Fibroblast of mammary gland (primary cell): ENCODE data around the gene RPSA.
A peak's percentile ranks its signal among the peaks of the same experiment; 100 is the strongest.

Experiments
- DNase-seq: peaks from one replicate; pipeline ENCODE4 v3.0.0-alpha.2; 2010; ENCODE audit warnings: low read depth
- H3K4me3 ChIP-seq: 2 replicates; pipeline ENCODE4 v1.5.1; 2011; ENCODE audit warnings: low read depth, mild to moderate bottlenecking, low read length, moderate library complexity; ENCODE audit not compliant: control insufficient read depth
- CTCF ChIP-seq: conservative IDR thresholded peaks from 2 replicates; pipeline ENCODE4 v1.5.1; 2011; ENCODE audit warnings: low read depth, low read length, inconsistent platforms; ENCODE audit not compliant: control insufficient read depth, insufficient read depth

Gene RPSA

GRCh38 chr3:39405687-39406367, 693 bp upstream of the RPSA start:
- TF ChIP-seq CTCF: no peak
- H3K4me3 ChIP-seq: peak overlapping the region; percentile 65

GRCh38 chr3:39407259-39407629, 724 bp downstream of the RPSA start:
- DNase-seq: no peak
- H3K4me3 ChIP-seq: peak overlapping the region; percentile 65
- TF ChIP-seq CTCF: no peak

More at GRCh38 chr3:39405687-39406367, 693 bp upstream of the RPSA start:
- DNase-seq: no peak

- peak overlapping the region; percentile 65 for H3K4me3 ChIP-seq
- no peak for TF ChIP-seq CTCF
- DNase-seq: peak; percentile 30
These were observed 1.4 kb downstream of the RPSA start for GRCh38 chr3:39407773-39408492.

- H3K4me3 ChIP-seq: peak overlapping the region; percentile 65
- no peak for TF ChIP-seq CTCF
- DNase-seq: no peak
These were observed 2.2 kb downstream of the RPSA start for GRCh38 chr3:39408493-39409372.

GRCh38 chr3:39409514-39410136, 3.1 kb downstream of the RPSA start:
- no peak for DNase-seq
- peak overlapping the region; percentile 23 for H3K4me3 ChIP-seq

More at GRCh38 chr3:39409514-39410136, 3.1 kb downstream of the RPSA start:
- TF ChIP-seq CTCF: no peak
